Measurements from ENCODE around the gene RRP8. TPM values are rescaled to one million over a fixed set of nuclear protein-coding genes. Genes with fewer than 3 reads are reported as not detected.

The RRP8 gene
- total and polyA plus RNA-seq, 2 donors (not counting 1 experiment from before 2014, with no cell fraction given), result 8.6 to 29.4 TPM

DNA sequence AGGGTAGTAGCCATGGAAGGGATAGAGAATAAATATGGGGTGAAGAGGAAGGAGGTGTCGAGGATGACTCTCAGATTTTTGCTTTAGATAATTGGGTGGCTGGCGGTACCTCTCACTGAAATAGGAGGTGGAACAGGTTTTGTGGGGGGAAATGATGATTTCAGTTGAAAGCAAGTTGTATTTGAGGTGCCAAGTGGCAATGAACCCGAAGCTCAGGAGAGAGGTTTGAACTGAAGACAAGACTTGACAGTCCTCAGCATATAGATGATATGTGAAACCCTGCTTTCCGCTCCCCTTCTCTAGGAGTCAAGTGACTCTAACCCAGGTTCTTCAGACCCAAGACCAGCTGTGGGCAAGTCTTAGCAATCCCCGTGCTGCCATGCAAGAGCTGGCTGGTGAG lies 33.7 kb downstream of the RRP8 start:
- DNase-seq (no peak), ATAC-seq (ENCODE audit: low read depth) (no peak)
- Histone ChIP-seq H3K27ac (ENCODE audit: low read length in 2 of 2) (no peak overlapping the region), H3K27me3 (replicated peaks in 1 of 4; ENCODE audit: control extremely low read depth in 1 of 4, control insufficient read depth in 3 of 4, insufficient read depth in 4 of 4, low read length in 3 of 4) (no peaks in the 10 kb centered on the region), H2AFZ (ENCODE audit: insufficient read depth, low read depth, low read length, poor library complexity, severe bottlenecking) (no peak overlapping the region), H3K36me3 (replicated peaks in 1 of 2; ENCODE audit: control extremely low read depth in 1 of 2, control insufficient read depth in 1 of 2, extremely low read depth in 1 of 2, insufficient read depth in 2 of 2, low read length in 1 of 2) (no peaks in the 10 kb centered on the region), H3K4me1 (ENCODE audit: control insufficient read depth in 2 of 2, insufficient read depth in 2 of 2, low read length in 2 of 2) (no peaks in the 10 kb centered on the region), H4K20me1 (ENCODE audit: control insufficient read depth, insufficient read depth, low read length, poor library complexity, severe bottlenecking) (no peaks in the 10 kb centered on the region), H3K9me3 (ENCODE audit: control extremely low read depth in 1 of 3, control insufficient read depth in 2 of 3, insufficient read depth in 1 of 3, low read length in 2 of 3) (no peaks in the 10 kb centered on the region), H3K4me2 (replicated peaks; ENCODE audit: low read depth, low read length, poor library complexity, severe bottlenecking) (no peak overlapping the region), H3K4me3 (ENCODE audit: control extremely low read depth in 1 of 5, extremely low read depth in 1 of 5, insufficient read depth in 1 of 5, low read depth in 2 of 5, low read length in 4 of 5) (no peak overlapping the region), H3K9ac (ENCODE audit: low read length) (no peak overlapping the region), H3K79me2 (ENCODE audit: control insufficient read depth, insufficient read depth, low read length) (no peaks in the 10 kb centered on the region)
- Mint-ChIP-seq H3K9me3 (ENCODE audit: insufficient read depth) (no peaks in the 10 kb centered on the region), H3K4me1 (no peaks in the 10 kb centered on the region), H3K27ac (no peak overlapping the region), H3K4me3 (no peak overlapping the region), H3K27me3 (no peaks in the 10 kb centered on the region)
- 88% methylated on average over 4 of the region's 5 CpGs for whole genome bisulfite sequencing (ENCODE audit: insufficient coverage)
- intact Hi-C loops (cut with micrococcal nuclease), result no loop called here
- ChIA-PET CTCF (no interaction called here), POLR2A (no interaction called here)
- TF ChIP-seq, protein P1, sequence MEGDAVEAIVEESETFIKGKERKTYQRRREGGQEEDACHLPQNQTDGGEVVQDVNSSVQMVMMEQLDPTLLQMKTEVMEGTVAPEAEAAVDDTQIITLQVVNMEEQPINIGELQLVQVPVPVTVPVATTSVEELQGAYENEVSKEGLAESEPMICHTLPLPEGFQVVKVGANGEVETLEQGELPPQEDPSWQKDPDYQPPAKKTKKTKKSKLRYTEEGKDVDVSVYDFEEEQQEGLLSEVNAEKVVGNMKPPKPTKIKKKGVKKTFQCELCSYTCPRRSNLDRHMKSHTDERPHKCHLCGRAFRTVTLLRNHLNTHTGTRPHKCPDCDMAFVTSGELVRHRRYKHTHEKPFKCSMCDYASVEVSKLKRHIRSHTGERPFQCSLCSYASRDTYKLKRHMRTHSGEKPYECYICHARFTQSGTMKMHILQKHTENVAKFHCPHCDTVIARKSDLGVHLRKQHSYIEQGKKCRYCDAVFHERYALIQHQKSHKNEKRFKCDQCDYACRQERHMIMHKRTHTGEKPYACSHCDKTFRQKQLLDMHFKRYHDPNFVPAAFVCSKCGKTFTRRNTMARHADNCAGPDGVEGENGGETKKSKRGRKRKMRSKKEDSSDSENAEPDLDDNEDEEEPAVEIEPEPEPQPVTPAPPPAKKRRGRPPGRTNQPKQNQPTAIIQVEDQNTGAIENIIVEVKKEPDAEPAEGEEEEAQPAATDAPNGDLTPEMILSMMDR (IDR thresholded peaks at IDR 0.05), result no peak
- TF ChIP-seq EZH2 (IDR thresholded peaks at IDR 0.05; ENCODE audit: borderline replicate concordance, insufficient read depth, low read depth, low read length, poor library complexity, severe bottlenecking), result no peak

GRCh38 chr11:6568191-6568918 lies 35.1 kb downstream of the RRP8 start:
- ATAC-seq (ENCODE audit: low read depth) (no peak), DNase-seq (no peak)
- TF ChIP-seq EZH2 (IDR thresholded peaks at IDR 0.05; ENCODE audit: borderline replicate concordance, insufficient read depth, low read depth, low read length, poor library complexity, severe bottlenecking), result no peak
- TF ChIP-seq, protein P1 (IDR thresholded peaks at IDR 0.05), result no peak
- Histone ChIP-seq H2AFZ (ENCODE audit: insufficient read depth, low read depth, low read length, poor library complexity, severe bottlenecking) (no peak overlapping the region), H3K79me2 (ENCODE audit: control insufficient read depth, insufficient read depth, low read length) (no peaks in the 10 kb centered on the region), H3K4me1 (ENCODE audit: control insufficient read depth in 2 of 2, insufficient read depth in 2 of 2, low read length in 2 of 2) (no peaks in the 10 kb centered on the region), H3K27me3 (replicated peaks in 1 of 4; ENCODE audit: control extremely low read depth in 1 of 4, control insufficient read depth in 3 of 4, insufficient read depth in 4 of 4, low read length in 3 of 4) (no peaks in the 10 kb centered on the region), H4K20me1 (ENCODE audit: control insufficient read depth, insufficient read depth, low read length, poor library complexity, severe bottlenecking) (no peaks in the 10 kb centered on the region), H3K9ac (ENCODE audit: low read length) (no peak overlapping the region), H3K4me2 (replicated peaks; ENCODE audit: low read depth, low read length, poor library complexity, severe bottlenecking) (no peak overlapping the region), H3K9me3 (ENCODE audit: control extremely low read depth in 1 of 3, control insufficient read depth in 2 of 3, insufficient read depth in 1 of 3, low read length in 2 of 3) (no peaks in the 10 kb centered on the region), H3K4me3 (ENCODE audit: control extremely low read depth in 1 of 5, extremely low read depth in 1 of 5, insufficient read depth in 1 of 5, low read depth in 2 of 5, low read length in 4 of 5) (no peak overlapping the region), H3K27ac (ENCODE audit: low read length in 2 of 2) (no peak overlapping the region), H3K36me3 (replicated peaks in 1 of 2; ENCODE audit: control extremely low read depth in 1 of 2, control insufficient read depth in 1 of 2, extremely low read depth in 1 of 2, insufficient read depth in 2 of 2, low read length in 1 of 2) (no peaks in the 10 kb centered on the region)
- no peaks in the 10 kb centered on the region for H3K4me1 Mint-ChIP-seq
- ChIA-PET POLR2A (no interaction called here), CTCF (no interaction called here)
- H3K4me3 Mint-ChIP-seq, result no peak overlapping the region
- H3K9me3 Mint-ChIP-seq (ENCODE audit: insufficient read depth), result no peaks in the 10 kb centered on the region
- H3K27me3 Mint-ChIP-seq, result no peaks in the 10 kb centered on the region
- WGBS (ENCODE audit: insufficient coverage), result 95% methylated on average over 2 of the region's 4 CpGs
- no peak overlapping the region for H3K27ac Mint-ChIP-seq
- intact Hi-C loops (cut with micrococcal nuclease), result no loop called here

Data from B cell (primary cell).